GM19395 (cell line): ENCODE results near the gene EPB41L2.
A peak's percentile ranks its signal among the peaks of the same experiment; 100 is the strongest.

Source experiments
- ATAC-seq: cut with Tn5 transposase; IDR thresholded peaks from one replicate; pipeline ENCODE4 v1.9.1; 2021; ENCODE audit warnings: mild to moderate bottlenecking, moderate library complexity; ENCODE audit not compliant: unreplicated experiment

The EPB41L2 gene

GRCh38 chr6:130879826-130880225, 183.2 kb downstream of the EPB41L2 start:
- ATAC-seq, result no peak

- no peak for ATAC-seq
Observed at GRCh38 chr6:130873746-130874145, 189.3 kb downstream of the EPB41L2 start.

GRCh38 chr6:130872250-130873095, 190.6 kb downstream of the EPB41L2 start:
- peak; percentile 85 for ATAC-seq

GRCh38 chr6:130870179-130870880, 192.7 kb downstream of the EPB41L2 start:
- ATAC-seq, result no peak

GRCh38 chr6:130869681-130870080, 193.4 kb downstream of the EPB41L2 start:
- no peak for ATAC-seq

GRCh38 chr6:130865793-130866192, 197.3 kb downstream of the EPB41L2 start:
- no peak for ATAC-seq

- no peak for ATAC-seq
Observed at GRCh38 chr6:130864344-130864743, 198.7 kb downstream of the EPB41L2 start.

GRCh38 chr6:130863415-130864230, 199.4 kb downstream of the EPB41L2 start:
- no peak for ATAC-seq

GRCh38 chr6:130862370-130862769, 200.7 kb downstream of the EPB41L2 start:
- no peak for ATAC-seq

GRCh38 chr6:130859161-130859867, 203.7 kb downstream of the EPB41L2 start:
- no peak for ATAC-seq

GRCh38 chr6:130858498-130859160, 204.4 kb downstream of the EPB41L2 start:
- no peak for ATAC-seq

- ATAC-seq, result no peak
Observed at GRCh38 chr6:130858054-130858453, 205.0 kb downstream of the EPB41L2 start.

GRCh38 chr6:130853555-130854183, 209.4 kb downstream of the EPB41L2 start:
- ATAC-seq, result no peak

GRCh38 chr6:130852844-130853554, 210.0 kb downstream of the EPB41L2 start:
- ATAC-seq, result no peak

GRCh38 chr6:130851026-130851425, 212.0 kb downstream of the EPB41L2 start:
- no peak for ATAC-seq

- no peak for ATAC-seq
Observed at GRCh38 chr6:130849594-130849993, 213.5 kb downstream of the EPB41L2 start.

GRCh38 chr6:130848945-130849344, 214.1 kb downstream of the EPB41L2 start:
- ATAC-seq, result peak; percentile 85

- ATAC-seq, result no peak
Observed at GRCh38 chr6:130847001-130847910, 215.8 kb downstream of the EPB41L2 start.
